ENCODE data around the gene HIRA. TPM values are rescaled to one million over a fixed set of nuclear protein-coding genes. Genes with fewer than 3 reads are reported as not detected.
A peak's percentile ranks its signal among the peaks of the same experiment; 100 is the strongest.
"Not testable (repeated sequence)": the region's sequence is repeated elsewhere in the genome, so short reads cannot be mapped to it uniquely, and the experiment has no call there.

HIRA gene
- total RNA-seq, 1 experiment from 2014 or later, result 22.9 TPM

- in situ Hi-C loops (cut with HindIII; ENCODE audit: low pct_unique_long_range_greater_than_20kb, low sequenced_read_pairs), result no loop called here
- no peak for DNase-seq (ENCODE audit: low read depth)
These were observed 59.6 kb downstream of the HIRA start for GRCh38 chr22:19371893-19372292.

DNA sequence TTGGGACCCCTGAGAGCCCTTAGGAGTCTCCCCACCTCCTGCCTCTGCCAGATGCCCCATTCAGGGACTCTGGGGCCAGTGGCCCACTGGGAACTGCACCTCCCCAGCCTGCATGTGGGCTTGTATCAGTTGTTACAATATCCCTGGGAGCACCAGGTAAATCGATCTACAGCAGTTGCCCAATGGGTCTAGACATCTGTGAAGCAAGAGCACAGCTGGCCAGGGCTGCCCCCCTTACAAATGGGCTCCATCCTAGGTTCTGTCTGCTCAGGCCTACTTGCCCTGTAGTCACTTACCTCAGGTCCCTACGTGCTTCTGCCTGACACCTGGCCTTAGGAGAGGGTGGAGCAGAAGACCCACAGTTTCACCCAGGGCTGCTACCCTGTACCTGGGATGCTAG is 62.7 kb downstream of the HIRA start:
- in situ Hi-C loops (cut with HindIII; ENCODE audit: low pct_unique_long_range_greater_than_20kb, low sequenced_read_pairs), result no loop called here
- no peak for DNase-seq (ENCODE audit: low read depth)

GRCh38 chr22:19367763-19368367 is 63.7 kb downstream of the HIRA start:
- no peak for DNase-seq (ENCODE audit: low read depth)
- in situ Hi-C loops (cut with HindIII; ENCODE audit: low pct_unique_long_range_greater_than_20kb, low sequenced_read_pairs), result no loop called here

GRCh38 chr22:19363541-19363940 is 68.0 kb downstream of the HIRA start:
- in situ Hi-C loops (cut with HindIII; ENCODE audit: low pct_unique_long_range_greater_than_20kb, low sequenced_read_pairs); DNase-seq (ENCODE audit: low read depth): not testable (repeated sequence)

GRCh38 chr22:19361501-19362103 is 69.9 kb downstream of the HIRA start:
- in situ Hi-C loops (cut with HindIII; ENCODE audit: low pct_unique_long_range_greater_than_20kb, low sequenced_read_pairs), result no loop called here
- peak; percentile 78 for DNase-seq (ENCODE audit: low read depth)

GRCh38 chr22:19360862-19361261 is 70.7 kb downstream of the HIRA start:
- no peak for DNase-seq (ENCODE audit: low read depth)
- in situ Hi-C loops (cut with HindIII; ENCODE audit: low pct_unique_long_range_greater_than_20kb, low sequenced_read_pairs), result no loop called here

DNA sequence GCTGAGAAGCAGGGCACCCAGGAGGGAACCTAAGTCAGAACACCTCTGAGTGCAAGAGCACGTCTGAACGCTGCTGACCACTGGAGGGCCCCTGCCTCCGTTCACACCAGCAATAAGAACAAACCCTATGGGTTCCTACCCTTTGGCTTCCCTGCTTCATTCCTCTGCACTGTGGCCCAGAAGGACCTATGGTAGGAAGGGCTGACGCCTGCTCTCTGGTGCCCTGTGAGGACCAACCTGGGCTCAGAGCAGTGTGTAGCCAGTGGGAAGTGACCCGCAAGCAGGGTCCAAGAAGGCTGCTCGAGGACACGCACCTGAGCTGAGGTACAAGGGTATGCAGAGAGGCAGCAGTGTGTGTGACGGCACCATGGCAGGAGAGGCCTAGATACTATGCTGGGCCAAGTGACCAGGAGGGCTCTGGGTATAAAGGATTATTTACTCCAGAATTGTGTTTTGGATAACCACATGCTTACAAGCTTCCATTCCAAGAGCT is 71.2 kb downstream of the HIRA start:
- in situ Hi-C loops (cut with HindIII; ENCODE audit: low pct_unique_long_range_greater_than_20kb, low sequenced_read_pairs), result no loop called here
- DNase-seq (ENCODE audit: low read depth), result no peak

- in situ Hi-C loops (cut with HindIII; ENCODE audit: low pct_unique_long_range_greater_than_20kb, low sequenced_read_pairs), result no loop called here
- no peak for DNase-seq (ENCODE audit: low read depth)
These were observed 71.8 kb downstream of the HIRA start for GRCh38 chr22:19359554-19360299.

GRCh38 chr22:19358703-19359553 is 72.6 kb downstream of the HIRA start:
- in situ Hi-C loops (cut with HindIII; ENCODE audit: low pct_unique_long_range_greater_than_20kb, low sequenced_read_pairs), result no loop called here
- no peak for DNase-seq (ENCODE audit: low read depth)

DNA sequence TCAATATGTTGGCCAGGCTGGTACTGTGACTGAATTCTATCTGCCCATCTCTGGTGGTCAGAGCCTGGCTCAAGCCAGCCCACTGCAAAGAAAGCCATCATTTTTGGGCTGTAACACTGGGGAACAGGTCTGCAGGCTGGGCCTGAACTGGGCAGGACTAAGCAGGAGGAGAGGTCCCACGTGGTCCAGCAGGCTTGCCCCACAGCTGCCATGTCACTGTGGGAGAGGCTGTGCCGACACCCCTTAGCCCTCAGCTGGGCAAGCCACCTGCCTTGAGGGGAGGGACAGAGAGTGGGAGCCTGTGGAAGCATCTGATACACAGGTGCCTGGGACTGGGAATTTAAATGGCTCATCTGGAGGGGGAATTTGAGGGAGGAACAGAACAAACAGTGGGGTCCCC is 73.3 kb downstream of the HIRA start:
- in situ Hi-C loops (cut with HindIII; ENCODE audit: low pct_unique_long_range_greater_than_20kb, low sequenced_read_pairs), result no loop called here

GRCh38 chr22:19357270-19358105 is 74.0 kb downstream of the HIRA start:
- in situ Hi-C loops (cut with HindIII; ENCODE audit: low pct_unique_long_range_greater_than_20kb, low sequenced_read_pairs), result no loop called here
- DNase-seq (ENCODE audit: low read depth), result peak; percentile 10

More for the DNA sequence above, 73.3 kb downstream of the HIRA start:
- DNase-seq (ENCODE audit: low read depth), result no peak

DNA sequence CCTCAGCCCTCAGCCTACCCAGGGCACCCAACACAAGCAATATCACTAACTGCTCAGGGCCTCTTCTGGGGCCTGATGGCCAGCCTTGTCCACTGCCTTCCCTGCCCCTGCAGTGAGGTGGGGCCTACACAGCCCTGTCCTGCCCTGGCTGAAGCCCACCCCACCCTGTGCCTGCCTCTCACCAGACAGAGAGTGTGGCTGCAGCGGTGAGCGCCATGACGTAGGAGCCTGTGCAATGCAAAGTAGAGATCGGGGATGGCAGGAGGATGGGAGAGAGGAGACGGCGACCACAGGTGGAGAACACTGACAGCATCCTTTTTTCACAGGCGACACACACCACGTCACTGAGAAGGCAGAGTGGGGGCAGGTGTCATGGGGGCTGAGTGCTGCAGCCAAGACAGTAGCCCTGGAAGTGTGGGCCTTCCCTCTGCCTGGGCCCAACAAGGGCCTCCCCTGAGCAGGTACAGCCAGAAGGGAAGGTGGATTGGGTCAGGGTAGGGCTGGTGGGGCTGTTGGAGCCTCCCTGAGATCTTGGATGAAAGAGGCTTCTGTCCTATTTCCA is 74.7 kb downstream of the HIRA start:
- in situ Hi-C loops (cut with HindIII; ENCODE audit: low pct_unique_long_range_greater_than_20kb, low sequenced_read_pairs), result no loop called here
- DNase-seq (ENCODE audit: low read depth), result no peak

GRCh38 chr22:19355413-19356157 is 75.9 kb downstream of the HIRA start:
- in situ Hi-C loops (cut with HindIII; ENCODE audit: low pct_unique_long_range_greater_than_20kb, low sequenced_read_pairs), result no loop called here

GRCh38 chr22:19354201-19354600 is 77.3 kb downstream of the HIRA start:
- no peak for DNase-seq (ENCODE audit: low read depth)
- in situ Hi-C loops (cut with HindIII; ENCODE audit: low pct_unique_long_range_greater_than_20kb, low sequenced_read_pairs), result no loop called here

More at GRCh38 chr22:19355413-19356157, 75.9 kb downstream of the HIRA start:
- DNase-seq (ENCODE audit: low read depth), result no peak

DNA sequence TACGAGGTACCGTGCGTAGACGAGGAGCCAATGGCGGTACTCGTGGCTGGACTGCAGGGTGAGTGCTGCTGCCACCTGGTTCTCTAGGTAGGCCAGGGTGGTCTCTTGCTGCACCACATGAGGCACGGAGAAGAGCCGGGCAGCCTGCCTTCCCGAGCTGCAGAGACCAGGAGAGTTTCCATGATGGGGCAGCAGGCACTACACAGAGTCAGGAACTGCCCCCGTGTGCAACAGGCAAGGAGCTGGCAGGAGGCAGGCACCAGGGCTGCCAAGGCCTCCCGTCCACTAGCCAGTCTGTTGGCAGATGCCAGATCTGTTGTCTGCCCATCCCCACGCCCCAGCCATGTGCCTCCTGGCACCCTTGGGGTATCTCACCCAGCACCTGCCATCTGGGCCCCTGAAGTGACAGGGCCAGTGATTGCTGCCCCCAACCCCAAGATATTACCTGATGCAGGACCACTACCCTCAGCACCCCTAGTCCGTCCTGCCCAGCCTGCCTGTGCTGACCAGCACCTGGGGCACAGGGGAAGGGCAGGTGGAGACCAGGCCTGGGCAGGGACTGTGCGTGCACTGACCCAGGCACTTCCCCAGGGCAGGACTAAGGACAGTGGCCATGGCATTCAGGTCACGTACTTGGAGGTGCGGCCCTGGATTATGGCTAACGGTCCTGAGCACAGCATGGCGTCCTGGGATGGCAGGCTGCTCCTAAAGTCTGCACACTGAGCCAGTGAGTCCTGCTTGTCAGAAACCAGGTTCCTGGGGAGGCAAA is 78.0 kb downstream of the HIRA start:
- in situ Hi-C loops (cut with HindIII; ENCODE audit: low pct_unique_long_range_greater_than_20kb, low sequenced_read_pairs), result no loop called here
- no peak for DNase-seq (ENCODE audit: low read depth)

GRCh38 chr22:19352766-19353165 is 78.8 kb downstream of the HIRA start:
- in situ Hi-C loops (cut with HindIII; ENCODE audit: low pct_unique_long_range_greater_than_20kb, low sequenced_read_pairs), result no loop called here
- no peak for DNase-seq (ENCODE audit: low read depth)

Measured in Caki2 (cell line).